LHCN-M2 (cell line): ENCODE measurements around the gene CDK5R1. TPM values are rescaled to one million over a fixed set of nuclear protein-coding genes. Genes with fewer than 3 reads are reported as not detected.
"Not testable (repeated sequence)": the region's sequence is repeated elsewhere in the genome, so short reads cannot be mapped to it uniquely, and the experiment has no call there.

ENCODE experiments used
- DNase-seq: peaks from one replicate; pipeline ENCODE4 v3.0.0-alpha.2; 2012; ENCODE audit warnings: low read depth
- total RNA-seq: library from RNA; depleted of rRNA; stranded (reverse); fragments of >200 nt; gene quantifications from 2 replicates; pipeline ENCODE4 v1.2.3, GENCODE V29; 2014

Gene CDK5R1
- total RNA-seq, 1 experiment from 2014 or later = 8.6 TPM

DNA sequence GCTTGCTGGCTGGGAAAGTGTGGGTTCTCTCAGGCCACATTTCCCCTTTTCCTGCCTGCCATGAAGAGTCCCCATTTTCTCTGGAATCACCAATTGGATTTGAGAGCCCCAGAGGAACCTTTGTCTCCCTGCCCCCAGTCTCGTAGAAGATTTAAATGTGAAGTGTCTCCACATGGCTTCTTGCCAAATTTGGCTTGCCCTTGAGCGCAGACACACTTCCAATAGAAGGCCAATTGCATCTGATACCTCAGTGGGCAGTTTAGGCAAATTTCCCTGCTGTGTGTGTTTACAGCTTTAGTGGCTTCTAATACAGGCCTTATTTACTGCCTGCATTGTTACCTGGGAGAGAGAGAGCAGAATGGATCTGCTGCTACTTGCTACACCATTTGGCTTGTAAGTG lies 29.7 kb downstream of the CDK5R1 start:
- no peak for DNase-seq

DNA sequence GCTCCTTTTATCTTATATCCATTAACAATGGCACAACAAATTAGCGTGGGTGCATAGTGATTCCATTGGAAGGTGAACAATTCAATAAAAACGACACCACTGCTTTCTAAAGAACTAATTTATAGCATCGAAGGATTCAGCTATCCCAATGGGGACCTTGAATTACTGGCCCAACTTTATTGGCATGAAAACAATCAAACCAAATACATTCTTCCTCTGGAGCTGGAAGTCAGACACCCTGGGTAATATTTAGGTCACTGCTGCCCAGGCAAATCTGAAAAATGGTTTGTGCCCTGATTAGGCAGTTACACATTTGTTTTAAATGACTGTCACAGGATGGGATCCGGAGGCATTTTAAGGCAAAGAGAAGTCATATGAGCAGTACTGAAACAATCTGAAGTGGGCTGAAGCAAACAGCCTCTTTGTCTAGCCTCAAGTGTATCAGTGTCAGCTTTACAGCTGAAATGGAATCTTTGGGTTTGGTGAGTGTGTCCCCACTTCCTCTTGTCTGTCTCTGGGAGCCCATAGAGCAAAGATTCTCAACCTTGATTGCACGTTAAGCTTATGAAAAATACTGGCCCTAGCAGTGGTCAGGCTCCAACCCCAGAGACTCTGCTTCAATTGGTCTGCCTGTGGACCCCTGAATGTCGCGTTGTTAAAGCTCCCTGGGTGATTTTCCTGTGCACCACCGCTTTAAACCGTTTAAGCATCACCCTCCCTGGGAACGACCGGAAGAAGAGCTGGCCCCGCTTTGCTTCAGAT lies 30.3 kb downstream of the CDK5R1 start:
- DNase-seq = no peak

DNA sequence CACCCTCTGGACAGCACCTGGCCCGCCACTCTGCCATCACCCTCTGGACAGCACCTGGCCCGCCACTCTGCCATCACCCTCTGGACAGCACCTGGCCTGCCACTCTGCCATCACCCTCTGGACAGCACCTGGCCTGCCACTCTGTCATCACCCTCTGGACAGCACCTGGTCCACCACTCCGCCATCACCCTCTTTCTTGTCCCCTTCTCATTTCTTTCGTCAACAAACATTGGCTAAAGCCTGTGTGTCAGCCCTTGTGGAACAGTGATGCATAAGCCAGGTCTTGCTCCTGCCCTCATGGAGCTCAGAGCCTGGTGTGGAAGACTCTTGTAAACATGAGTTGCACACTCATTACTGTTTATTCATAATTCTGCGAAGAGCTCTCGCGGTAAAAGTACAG lies 31.2 kb downstream of the CDK5R1 start:
- DNase-seq = peak; percentile 49

DNA sequence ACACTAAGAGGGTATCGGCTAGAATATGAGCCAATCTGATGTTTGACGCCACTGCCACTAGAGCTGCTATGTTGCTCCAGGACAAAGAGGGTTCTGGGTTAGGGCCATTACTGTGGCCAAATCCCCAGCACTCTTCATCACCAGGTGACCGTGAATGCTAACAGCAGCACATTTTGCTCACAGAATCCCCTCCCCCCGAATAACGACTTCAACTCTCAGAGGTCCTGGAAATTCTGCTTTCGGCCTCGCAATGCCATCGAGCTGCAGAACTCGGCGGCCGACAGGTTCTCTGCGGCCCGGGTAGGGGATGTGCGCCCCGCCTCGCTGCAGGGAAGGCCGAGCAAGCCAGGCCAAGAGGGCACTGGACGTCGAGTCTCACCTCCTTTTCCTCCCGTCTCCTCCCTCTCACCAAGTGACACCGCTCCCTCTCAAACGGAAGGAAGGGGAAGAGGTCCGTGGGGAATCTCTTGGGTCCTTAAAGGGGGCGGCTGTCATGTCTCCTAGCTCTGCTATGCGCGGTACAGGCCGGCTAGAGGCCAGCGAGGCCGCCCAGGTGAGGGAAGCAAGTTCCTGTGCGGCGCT lies 31.9 kb downstream of the CDK5R1 start:
- DNase-seq = no peak

DNA sequence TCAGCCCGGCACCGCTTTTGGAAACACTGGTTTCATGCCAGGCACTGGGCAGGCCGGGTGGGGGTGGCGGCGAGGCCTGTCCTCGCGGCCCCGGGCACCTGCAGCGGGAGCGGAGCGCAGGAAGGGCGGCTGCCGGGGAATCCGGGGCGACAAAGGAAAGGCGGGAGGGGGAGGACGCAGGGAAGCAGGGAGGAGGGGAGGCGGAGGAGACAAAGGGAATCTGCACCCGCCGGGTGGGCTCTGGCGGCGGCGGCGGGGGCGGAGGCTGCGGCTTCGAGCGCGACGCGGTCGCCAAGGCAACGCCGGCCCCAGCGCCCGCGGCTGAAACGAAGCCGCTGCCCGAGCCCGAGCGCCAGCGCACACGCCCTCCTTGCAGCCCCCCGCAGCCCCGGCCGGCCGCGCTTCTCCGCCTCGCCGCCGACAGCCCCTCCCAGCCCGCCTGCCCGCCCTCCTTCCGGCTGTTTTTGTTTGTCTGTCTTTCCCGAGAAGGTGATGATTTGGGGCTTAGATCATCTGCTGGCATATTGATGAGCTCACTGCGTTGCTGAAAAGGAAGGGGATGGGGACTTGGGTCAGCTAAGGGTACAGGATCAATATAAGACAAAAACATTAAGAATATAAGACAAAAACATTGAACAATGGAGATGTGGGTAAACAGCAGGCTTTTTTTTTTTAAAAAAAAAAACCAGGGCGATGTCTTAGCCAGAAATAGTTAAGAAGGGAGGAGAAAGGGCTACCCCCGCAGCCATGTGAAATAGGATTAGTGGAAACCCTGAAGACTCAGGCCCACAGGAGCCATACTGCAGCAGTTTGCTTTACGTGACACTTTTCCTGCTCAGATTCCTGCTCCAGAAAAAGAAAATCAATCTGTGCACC lies 32.7 kb downstream of the CDK5R1 start:
- DNase-seq = peak; percentile 77

DNA sequence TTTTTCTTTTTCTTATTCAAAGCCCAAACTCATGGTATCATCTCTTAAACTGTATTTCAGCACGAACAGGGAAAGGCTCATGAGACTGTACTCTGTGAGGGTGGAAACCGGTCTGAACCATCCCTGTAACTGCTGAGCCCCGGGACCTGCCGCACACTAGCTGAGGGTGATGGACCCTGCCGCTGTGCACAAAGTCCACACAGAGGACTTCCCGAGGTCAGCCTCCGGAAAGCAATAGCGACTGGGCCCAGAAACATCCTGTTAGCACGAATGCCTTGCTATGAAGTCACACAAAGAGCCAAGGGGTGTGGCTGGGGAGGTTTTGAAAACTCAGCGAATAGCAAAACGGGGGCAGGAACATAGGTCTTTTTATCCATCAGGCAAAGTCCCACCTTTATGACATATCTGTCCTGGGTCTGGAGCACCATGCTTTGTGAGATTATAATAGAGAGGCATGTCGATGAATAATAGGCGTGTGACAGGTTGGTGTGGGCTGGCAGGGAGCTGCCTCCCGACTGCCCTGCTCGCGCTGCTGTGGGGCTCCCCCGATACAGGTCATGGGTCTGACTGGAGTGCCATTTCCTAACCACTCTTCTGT lies 33.4 kb downstream of the CDK5R1 start:
- peak; percentile 61 for DNase-seq

DNA sequence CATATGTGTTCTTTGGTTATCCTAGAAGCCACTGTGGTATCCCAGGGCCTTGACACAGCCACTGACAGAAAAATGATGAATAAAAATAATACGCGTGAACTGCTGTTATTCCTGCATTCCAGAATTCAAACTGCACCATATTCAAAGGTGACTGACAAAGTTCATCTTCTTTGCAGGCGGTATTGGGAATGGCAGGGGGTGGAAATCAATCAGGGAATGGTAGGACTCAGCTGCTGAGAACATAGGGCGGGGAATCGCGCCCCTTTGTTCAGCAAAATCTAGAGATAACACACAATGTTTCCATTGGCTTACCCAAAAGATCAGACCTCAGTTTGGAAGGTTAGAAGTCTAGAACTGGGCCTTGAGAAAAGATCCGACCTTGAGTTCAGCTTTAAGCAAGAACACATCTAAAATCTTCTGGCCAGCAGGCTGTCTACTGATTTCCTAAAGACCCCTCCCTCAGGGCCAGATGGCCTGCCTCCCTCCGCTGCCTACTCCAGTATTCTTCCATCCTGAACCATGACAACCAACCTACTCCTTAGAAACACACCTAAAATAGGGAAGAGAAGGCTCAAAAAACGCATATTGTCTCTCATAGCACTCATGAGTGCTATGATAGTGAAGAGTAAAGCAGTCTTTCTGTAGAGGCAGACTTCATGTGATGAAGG lies 34.1 kb downstream of the CDK5R1 start:
- DNase-seq = no peak

DNA sequence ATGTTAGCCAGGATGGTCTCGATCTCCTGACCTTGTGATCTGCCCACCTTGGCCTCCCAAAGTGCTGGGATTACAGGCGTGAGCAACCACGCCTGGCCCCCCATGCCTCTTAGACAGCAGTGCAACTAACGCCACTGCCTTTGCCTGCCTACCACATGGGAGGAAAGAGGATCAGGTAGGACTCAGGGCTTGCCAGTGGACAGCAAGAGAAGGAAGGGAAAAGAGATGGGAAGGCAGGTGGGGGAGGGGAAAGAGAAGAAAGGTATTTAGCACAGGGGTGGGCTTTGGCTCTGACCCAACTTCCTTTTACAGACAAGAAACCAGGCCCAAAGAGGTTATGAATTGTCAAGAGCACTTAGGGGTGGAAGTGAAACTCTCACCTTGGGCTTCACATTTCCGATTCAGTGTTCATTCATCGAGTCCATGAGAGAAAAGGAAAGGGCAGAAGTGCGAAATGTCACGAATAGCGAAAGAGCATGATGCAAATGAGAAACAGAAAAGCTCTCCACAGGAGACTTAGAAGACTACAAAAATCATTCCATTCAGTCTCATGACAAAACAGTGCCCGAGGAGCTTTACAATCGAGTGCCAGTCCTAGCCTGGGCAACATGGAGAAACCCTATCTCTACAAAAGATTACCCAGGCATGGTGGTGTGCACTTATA lies 36.4 kb downstream of the CDK5R1 start:
- DNase-seq = no peak

DNA sequence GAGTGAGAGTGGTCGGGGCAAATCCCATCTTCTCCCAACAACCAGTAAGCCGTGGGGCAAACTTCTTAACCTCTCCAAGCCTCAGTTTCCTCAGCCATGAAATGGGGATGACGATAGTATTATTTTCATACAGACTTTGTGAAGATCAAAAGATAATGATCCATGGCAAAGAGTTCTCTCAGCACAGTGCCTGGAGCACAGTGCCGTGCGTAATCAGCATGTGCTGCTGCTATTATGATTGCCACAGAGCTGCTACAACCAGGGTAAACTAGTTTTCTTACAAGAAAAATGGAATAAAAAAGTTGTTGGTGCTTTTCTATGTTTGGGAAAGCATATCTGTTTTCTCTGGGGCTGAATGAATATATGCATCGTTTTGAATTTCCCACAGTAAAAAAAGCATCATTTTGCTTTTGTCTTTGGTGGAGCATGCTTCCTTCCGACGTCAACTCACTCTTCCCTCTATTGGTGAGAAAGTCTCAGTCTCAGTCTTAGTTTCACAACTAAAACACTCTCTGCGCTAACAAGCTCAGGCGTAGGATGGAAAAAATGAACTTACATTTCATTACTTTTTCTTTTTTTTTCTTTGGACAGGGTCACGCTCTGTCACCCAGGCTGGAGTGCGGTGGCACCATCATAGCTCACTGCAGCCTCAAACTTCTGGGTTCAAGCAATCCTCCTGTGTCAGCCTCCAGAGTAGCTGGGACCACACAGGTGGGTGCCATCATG lies 37.2 kb downstream of the CDK5R1 start:
- DNase-seq = no peak

DNA sequence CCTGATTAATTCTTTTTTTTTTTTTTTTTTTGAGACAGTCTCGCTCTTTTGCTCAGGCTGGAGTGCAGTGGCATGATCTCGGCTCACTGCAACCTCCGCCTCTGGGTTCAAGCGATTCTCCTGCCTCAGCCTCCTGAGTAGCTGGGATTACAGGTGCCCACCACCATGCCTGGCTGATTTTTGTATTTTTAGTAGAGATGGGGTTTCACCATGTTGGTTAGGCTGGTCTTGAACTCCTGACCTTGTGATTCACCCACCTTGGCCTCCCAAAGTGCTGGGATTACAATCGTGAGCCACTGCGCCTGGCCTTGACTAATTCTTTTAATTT lies 37.7 kb downstream of the CDK5R1 start:
- not testable (repeated sequence) for DNase-seq

DNA sequence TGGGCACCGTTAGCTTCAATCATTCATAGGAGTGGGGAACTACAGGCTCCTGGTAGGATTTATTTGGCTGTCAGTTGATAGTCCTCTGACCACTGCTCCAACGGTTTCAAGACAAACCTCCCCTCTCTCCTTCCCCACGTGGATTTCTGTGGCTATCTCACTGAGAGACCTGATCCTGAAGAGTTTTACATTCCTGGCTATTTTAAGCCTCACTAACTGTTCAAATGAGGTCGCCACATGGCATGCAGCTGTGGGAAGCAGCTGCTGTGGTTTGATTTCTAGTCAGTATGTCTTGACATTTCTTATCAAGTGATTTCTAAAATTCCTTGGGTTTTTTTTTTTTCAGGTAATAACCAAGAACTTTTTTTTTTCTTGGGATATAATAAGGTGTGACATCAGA lies 38.3 kb downstream of the CDK5R1 start:
- peak; percentile 96 for DNase-seq

DNA sequence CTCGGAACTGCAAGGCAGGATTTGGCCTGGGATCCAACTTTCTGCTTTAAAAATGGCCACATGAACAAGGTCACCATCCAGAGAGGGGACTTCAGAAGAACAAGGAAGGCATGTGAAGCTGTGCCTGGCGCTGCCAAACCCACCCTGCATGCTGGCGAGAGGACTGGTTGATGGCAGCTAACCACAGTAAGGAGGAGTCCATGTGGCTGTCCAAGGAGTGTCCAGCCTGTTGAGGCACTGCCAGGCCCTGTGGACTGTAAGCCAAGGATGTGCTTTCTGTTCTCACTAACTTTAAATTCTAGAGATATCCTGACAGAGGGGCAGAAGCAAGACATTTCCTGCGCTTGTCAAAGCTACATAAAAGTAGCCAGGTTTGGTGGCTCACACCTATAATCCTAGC lies 40.4 kb downstream of the CDK5R1 start:
- DNase-seq = no peak

DNA sequence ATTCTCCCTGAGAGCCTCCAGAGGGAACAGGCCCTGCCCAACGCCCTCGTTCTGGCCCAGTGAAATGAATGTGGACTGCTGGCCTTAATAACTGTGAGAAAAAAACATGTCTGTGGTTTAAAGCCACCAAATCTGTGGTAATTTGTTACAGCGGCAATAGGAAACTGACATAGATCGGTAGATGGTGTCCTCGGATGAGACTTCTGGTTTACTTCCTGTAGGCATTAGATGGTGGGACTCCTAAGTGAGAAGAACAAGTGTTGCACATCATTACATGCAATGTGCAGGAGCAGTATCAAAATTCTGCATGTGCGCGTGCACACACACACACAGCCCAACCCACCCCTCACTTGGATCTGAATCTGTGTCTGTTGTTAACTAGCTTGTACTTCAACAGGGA lies 42.0 kb downstream of the CDK5R1 start:
- DNase-seq = no peak

DNA sequence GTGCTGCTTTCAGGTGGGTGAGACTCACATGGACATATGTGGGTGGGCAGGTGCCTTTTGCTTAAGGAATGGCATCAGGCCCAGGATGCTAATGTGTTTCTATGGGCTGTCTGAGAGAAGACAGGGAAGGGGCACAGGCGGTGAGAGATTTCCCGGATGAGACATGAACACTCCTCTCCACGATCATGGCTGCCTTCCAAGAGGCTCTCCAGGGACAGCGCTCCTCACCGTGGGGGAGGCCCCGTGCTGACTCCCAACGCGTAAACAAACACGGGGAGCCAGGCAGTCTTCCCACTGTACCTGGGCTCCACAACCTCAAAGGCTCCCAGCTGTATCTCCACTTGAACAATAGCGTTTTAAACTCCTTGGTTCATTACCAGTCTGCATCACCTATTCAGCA lies 42.8 kb downstream of the CDK5R1 start:
- no peak for DNase-seq

DNA sequence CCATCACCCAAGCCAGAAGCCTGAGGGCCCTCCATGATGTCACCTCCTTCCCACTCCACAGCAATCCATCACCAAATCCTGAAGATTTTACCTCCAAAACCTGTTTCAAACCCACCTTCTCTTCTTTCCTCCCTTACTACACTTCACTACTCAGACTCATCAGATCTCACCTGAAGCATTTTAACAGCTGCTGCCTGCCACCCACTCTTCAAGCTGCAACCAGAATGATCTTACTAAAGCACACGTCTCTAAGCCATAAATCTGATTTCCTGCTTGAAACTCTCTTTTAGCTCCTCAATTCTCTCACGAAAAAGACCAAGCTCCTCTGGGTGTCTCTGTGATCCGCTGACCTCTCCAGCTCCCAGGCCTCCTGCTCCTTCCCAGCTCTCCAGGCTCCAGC lies 46.5 kb downstream of the CDK5R1 start:
- no peak for DNase-seq

DNA sequence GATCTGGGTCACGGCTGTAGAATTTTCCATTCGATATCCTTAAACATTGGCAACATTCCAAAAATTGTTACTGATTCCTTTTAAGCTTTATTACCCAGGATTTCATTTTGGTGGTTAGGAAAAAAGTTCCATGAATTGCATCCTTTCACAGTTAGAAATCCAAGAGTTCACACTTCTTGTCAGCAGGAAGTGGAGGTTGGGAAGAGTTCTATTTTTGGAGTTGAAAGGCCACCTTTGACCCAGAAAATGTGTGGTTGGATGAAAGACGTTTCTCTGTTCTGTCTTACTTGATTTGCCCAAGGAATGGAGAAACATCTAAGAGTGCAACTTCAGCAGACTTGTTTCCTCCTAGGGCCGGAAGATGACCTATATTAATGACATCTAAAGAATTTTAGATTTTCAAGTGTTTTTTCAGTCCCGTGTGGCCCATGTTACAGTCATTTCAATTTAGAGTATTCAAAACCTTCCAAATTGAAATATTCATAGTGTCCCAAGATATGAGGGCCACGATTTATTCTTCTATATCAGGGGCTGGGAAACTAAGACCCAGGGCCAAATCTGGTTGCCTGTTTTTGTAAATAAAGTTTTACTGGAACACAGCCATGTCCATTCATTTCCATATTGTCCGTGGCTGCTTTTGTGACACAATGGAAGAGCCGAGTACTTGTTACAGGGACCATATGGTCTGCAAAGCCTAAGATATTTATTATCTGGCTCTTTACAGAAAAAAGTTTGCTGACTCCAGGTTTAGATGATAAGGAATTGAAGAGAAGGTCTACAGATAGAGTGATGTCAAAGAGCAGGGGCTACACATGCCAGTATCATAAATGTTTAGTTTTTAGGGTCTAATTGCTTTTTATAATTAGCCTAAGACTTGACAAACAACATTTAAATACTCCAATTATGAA lies 50.2 kb downstream of the CDK5R1 start:
- peak; percentile 74 for DNase-seq
